ENCODE measurements around the gene MXRA8. TPM values are rescaled to one million over a fixed set of nuclear protein-coding genes. Genes with fewer than 3 reads are reported as not detected.
"Not testable (repeated sequence)": the region's sequence is repeated elsewhere in the genome, so short reads cannot be mapped to it uniquely, and the experiment has no call there.

MXRA8 gene
- total RNA-seq, 1 donor from 2014 or later, result 440 TPM

- peaks cover 27% of the 10 kb centered on the region for H3K4me1 Mint-ChIP-seq (ENCODE audit: unreplicated experiment)
- peaks cover 9% of the 10 kb centered on the region for H3K36me3 Mint-ChIP-seq (ENCODE audit: unreplicated experiment)
- TF ChIP-seq CTCF (IDR thresholded peaks at IDR 0.05), result no peak
- H3K9me3 Mint-ChIP-seq (ENCODE audit: unreplicated experiment), result no peaks in the 10 kb centered on the region
- DNase-seq (ENCODE audit: extremely low spot score, unreplicated experiment), result no peak
- no peak overlapping the region for H3K27ac Mint-ChIP-seq (ENCODE audit: unreplicated experiment)
- H3K4me3 Mint-ChIP-seq (ENCODE audit: unreplicated experiment), result no peak overlapping the region
- no peaks in the 10 kb centered on the region for H3K27me3 Mint-ChIP-seq (ENCODE audit: unreplicated experiment)
Observed at GRCh38 chr1:1319646-1319941, 38.8 kb downstream of the MXRA8 start.

GRCh38 chr1:1318777-1319645, 39.3 kb downstream of the MXRA8 start:
- no peak for DNase-seq (ENCODE audit: extremely low spot score, unreplicated experiment)
- H3K27me3 Mint-ChIP-seq (ENCODE audit: unreplicated experiment), result no peaks in the 10 kb centered on the region
- H3K4me3 Mint-ChIP-seq (ENCODE audit: unreplicated experiment), result no peak overlapping the region
- no peaks in the 10 kb centered on the region for H3K9me3 Mint-ChIP-seq (ENCODE audit: unreplicated experiment)
- H3K27ac Mint-ChIP-seq (ENCODE audit: unreplicated experiment), result peak overlapping the region; percentile 68
- no peak for TF ChIP-seq CTCF (IDR thresholded peaks at IDR 0.05)
- peaks cover 9% of the 10 kb centered on the region for H3K36me3 Mint-ChIP-seq (ENCODE audit: unreplicated experiment)
- peaks cover 26% of the 10 kb centered on the region for H3K4me1 Mint-ChIP-seq (ENCODE audit: unreplicated experiment)

GRCh38 chr1:1318131-1318652, 40.2 kb downstream of the MXRA8 start:
- Mint-ChIP-seq H3K36me3 (ENCODE audit: unreplicated experiment) (peaks cover 15% of the 10 kb centered on the region), H3K27me3 (ENCODE audit: unreplicated experiment) (no peaks in the 10 kb centered on the region), H3K4me1 (ENCODE audit: unreplicated experiment) (peaks cover 21% of the 10 kb centered on the region), H3K27ac (ENCODE audit: unreplicated experiment) (peak overlapping the region; percentile 68), H3K4me3 (ENCODE audit: unreplicated experiment) (no peak overlapping the region), H3K9me3 (ENCODE audit: unreplicated experiment) (no peaks in the 10 kb centered on the region)
- no peak for TF ChIP-seq CTCF (IDR thresholded peaks at IDR 0.05)
- DNase-seq (ENCODE audit: extremely low spot score, unreplicated experiment), result no peak

GRCh38 chr1:1317420-1317819, 40.9 kb downstream of the MXRA8 start:
- H3K4me1 Mint-ChIP-seq (ENCODE audit: unreplicated experiment), result peaks cover 17% of the 10 kb centered on the region
- no peak overlapping the region for H3K4me3 Mint-ChIP-seq (ENCODE audit: unreplicated experiment)
- H3K36me3 Mint-ChIP-seq (ENCODE audit: unreplicated experiment), result peaks cover 15% of the 10 kb centered on the region
- H3K27me3 Mint-ChIP-seq (ENCODE audit: unreplicated experiment), result no peaks in the 10 kb centered on the region
- H3K27ac Mint-ChIP-seq (ENCODE audit: unreplicated experiment), result peak overlapping the region; percentile 21
- no peaks in the 10 kb centered on the region for H3K9me3 Mint-ChIP-seq (ENCODE audit: unreplicated experiment)
- DNase-seq (ENCODE audit: extremely low spot score, unreplicated experiment), result no peak
- no peak for TF ChIP-seq CTCF (IDR thresholded peaks at IDR 0.05)

- not testable (repeated sequence) for DNase-seq (ENCODE audit: extremely low spot score, unreplicated experiment); H3K9me3 Mint-ChIP-seq (ENCODE audit: unreplicated experiment); H3K27me3 Mint-ChIP-seq (ENCODE audit: unreplicated experiment); H3K4me3 Mint-ChIP-seq (ENCODE audit: unreplicated experiment)
- Mint-ChIP-seq H3K4me1 (ENCODE audit: unreplicated experiment) (peaks cover 14% of the 10 kb centered on the region), H3K36me3 (ENCODE audit: unreplicated experiment) (peaks cover 15% of the 10 kb centered on the region), H3K27ac (ENCODE audit: unreplicated experiment) (peak overlapping the region; percentile 18)
Observed at GRCh38 chr1:1316199-1316598, 42.2 kb downstream of the MXRA8 start.
